ENCODE results near the gene NAV3.

- TF ChIP-seq CTCF (IDR thresholded peaks at IDR 0.05) (no peak), TCF7L2 (IDR thresholded peaks at IDR 0.05; ENCODE audit: low read depth, low read length) (no peak), POLR2AphosphoS5 (IDR thresholded peaks at IDR 0.05; ENCODE audit: low read depth, low read length) (no peak), REST (IDR thresholded peaks at IDR 0.05; ENCODE audit: insufficient read depth in 1 of 2, low read depth in 2 of 2, low read length in 1 of 2) (no peak)
Observed at GRCh38 chr12:77999074-77999715, 168.5 kb downstream of the NAV3 start.
